Inflammatory macrophage treated with lipopolysaccharide for 4 hours (primary cell): ENCODE results near the gene ANKHD1.
"Not testable (repeated sequence)": the region's sequence is repeated elsewhere in the genome, so short reads cannot be mapped to it uniquely, and the experiment has no call there.

Source experiments
- DNase-seq: peaks from one replicate; pipeline ENCODE4 v3.0.0-alpha.2; 2020

The ANKHD1 gene

DNA sequence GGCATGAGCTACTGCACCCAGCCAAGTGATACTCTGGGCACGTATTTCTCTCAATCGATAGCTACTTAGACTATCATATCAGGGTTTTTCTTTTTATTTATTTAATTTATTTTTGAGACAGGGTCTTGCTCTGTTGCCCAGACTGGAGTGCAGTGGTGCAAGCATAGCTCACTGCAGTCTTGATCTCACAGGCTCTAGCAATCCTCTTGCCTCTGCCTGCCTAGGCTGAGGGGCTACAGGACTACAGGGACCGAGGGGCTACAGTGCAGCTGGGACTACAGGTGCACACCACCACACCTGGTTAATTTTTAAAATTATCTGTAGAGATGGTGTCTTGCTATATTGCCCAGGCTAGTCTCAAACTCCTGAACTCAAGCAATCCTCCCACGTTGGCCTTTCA lies 20.3 kb upstream of the ANKHD1 start:
- DNase-seq: no peak

DNA sequence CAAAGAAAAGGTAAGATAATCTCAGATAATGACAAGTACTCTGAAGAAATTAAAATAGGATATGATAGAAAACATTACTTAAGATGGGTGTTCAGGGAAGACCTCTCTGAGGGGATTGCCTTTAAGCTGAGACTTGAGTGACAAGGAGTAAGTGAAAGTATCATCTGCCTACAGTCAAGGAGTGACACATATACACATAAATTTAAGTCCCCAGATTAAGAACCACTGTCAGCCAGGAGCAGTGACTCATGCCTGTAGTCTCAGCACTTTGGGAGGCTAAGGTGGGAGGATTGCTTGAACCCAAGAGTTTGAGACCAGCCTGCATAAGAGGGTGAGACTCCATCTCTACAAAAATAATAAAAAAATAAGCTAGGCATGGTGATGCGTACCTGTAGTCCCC lies 19.7 kb upstream of the ANKHD1 start:
- DNase-seq: no peak

DNA sequence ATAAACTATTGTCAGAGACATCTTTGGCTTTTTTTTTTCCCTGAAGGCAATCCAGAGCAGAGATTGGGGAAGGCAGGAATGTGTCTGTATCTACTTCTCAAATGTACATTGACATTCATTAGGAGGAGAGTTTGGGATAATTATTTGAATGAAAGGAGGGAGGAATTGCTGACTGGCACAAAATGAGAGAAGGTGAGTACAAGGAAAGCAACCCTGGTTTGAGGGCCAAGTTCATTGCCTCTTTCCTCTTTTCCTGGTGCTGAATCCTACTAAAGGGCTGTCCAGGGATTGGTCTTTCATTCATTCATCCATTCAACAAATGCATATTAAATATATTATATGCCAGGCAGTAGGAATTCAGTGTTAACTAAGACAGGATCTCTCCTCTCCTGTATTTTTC lies 18.8 kb upstream of the ANKHD1 start:
- DNase-seq: no peak

DNA sequence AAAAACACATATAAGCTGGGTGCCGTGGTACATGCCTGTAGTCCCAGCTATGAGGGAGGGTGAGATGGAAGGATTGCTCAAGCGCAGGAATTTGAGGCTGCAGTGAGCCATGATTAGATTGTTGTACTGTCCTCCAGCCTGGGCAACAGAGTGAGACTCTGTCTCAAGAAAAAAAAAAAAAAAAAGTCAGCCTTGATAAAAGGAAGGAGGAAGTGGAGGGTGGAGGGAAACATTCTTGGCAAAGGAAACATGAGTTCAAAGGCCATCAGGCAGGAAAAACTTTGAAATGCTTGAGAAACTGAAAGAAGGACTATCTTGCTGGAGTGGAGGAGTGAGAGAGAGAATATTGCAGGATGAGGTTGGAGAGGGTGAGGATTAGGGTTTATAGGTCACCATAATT lies 18.3 kb upstream of the ANKHD1 start:
- DNase-seq: peak; percentile 6

DNA sequence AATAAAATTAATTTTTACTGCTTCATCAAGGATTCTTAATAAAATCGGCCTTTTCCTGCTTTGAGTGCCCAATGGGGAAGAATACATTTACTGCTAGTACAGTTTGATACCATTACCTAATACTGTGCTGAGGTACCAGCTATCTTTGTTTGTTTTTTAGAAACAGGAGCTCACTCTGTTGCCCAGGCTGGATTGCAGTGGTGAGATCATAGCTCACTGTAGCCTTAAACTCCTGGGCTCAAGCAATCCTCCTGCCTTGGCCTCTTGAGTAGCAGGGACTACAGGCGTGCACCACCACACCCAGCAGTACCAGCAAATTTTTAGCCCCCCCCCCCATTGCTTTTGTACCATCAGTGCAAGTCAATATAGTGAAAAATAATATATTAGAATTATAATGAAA lies 13.6 kb upstream of the ANKHD1 start:
- no peak for DNase-seq

DNA sequence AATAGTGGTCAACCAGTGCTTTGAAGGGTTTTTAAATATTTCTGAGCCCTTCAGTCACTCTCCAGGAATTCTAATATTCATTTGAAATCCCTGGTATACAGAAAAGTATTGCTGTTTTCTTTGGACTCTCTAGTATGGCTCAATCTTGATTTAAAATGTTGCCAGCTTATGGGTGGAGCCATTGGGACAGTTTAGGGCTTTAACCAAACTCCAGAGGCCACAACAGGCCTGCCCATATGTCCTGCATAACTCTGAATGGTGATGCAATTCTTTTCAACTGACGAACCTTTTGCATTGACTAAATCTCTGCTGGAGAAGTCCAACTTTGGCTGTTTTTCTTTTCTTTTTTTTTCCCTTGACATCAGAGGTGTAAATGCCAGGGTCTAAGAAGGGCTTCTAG lies 10.3 kb upstream of the ANKHD1 start:
- peak; percentile 54 for DNase-seq

DNA sequence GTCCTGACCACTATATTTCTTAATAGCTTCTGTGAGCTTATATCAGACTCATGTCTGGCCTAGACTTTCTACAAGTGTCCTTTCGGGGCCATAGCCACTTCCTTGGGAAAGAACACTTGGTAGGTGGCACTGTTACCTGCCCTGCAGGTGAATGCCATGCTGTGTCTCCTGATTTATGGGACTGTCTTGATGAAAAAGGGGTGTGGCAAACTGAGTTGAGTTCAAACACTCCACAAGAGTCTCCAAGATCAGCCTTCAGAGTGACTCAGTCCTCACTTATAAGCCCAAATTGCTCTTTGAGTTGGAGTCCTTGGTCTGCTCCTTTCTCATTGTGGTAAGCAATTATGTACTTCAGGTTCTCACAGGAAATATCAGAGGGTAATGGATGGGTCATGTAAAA lies 9.9 kb upstream of the ANKHD1 start:
- DNase-seq: no peak

DNA sequence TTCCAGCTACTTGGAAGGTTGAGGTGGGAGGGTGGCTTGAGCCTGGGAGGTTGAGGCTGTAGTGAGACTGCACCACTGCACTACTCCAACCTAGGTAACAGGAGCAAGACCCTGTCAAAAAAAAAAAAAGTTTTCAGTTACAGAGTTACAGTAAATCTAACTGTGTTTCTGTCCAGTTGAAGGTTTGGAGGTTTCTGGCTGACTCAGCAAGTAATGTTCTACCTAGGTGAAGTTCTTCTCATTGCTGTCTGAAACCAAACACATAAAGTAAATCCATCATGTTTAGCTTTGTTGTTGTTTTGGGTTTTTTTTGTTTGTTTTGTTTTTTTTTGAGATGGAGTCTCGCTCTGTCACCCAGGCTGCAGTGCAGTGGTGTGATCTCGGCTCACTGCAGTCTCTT lies 7.9 kb upstream of the ANKHD1 start:
- DNase-seq: no peak

DNA sequence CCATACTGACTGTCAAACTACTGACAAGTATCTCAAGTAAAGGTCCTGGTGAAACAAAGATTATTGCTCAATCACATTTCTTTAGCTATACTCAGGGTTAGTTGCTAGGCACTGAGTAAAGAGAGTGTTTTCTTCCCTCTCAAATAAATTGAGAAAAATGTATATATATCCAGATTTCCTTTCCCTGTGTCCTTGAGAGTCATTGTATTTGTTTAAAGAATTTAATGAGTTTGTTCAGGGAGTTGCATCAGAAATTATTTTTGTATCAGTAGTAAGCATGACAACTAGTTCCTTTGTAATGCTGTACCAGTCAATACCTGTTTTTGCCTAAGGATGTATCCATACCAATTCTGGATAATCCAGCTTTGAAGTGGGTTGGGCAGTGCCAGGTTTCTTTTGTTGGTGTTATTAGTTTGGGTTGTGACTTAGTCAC lies 3.2 kb upstream of the ANKHD1 start:
- no peak for DNase-seq

DNA sequence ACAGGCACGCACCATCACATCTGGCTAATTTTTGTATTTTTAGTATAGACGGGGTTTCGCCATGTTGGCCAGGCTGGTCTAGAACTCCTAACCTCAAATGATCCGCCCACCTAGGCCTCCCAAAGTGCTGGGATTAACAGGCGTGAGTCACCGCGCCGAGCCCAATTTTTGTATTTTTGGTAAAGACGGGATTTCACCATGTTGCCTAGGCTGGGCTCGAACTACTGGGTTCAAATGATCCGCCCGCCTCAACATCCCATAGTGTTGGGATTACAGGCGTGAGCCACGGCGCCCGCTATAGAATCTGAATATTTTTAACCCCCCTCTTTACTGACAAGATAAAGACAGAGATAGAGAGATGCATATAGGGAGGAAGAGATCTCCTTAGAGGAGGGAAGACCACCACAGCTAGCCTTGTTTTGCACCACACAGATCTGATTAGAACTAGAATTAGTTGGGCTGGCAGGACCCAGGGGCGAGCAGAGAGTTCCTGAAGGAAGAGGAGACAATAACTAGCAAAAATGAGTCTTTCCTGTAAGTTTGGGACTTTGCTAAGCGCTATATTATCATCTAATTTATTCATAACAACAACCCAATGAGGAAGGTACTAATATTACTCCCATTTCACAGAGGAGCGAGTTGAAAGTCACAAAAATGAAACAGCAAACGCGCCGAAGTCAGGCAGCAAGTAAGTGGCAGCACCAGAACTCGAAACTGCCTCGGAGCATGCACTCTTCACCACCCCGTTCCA lies 1.5 kb upstream of the ANKHD1 start:
- DNase-seq: no peak

DNA sequence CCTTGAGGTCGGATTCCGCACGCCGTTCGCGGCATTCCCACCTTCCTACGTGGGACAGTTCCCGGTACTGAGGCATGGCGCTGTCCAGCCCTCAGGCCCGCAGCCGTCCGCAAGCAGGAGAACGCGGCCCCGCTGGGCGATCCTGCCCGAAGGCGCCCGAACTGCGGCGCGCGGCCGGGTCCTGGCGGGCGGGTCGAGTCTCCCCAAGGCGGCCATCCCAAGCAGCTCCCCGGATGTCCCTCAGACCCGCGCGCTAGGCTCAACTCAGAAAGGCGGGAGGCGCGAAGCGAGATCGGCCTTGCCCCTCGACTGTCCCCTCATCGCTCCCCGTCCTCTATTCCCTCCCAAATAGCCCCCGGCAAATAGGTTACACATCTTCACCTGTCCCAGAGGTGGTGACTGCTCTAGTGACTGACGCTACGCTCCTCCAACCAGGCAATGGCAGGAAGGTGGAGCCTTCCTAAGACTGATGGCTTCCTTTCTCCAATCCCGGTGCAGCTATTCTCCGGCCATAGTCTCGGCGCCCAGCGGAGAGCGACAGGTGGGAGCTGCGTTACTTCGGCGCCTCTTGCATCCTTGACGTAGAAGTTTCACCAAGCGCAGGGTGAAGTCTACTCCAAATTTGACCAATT lies 787 bp upstream of the ANKHD1 start:
- DNase-seq: peak; percentile 95

DNA sequence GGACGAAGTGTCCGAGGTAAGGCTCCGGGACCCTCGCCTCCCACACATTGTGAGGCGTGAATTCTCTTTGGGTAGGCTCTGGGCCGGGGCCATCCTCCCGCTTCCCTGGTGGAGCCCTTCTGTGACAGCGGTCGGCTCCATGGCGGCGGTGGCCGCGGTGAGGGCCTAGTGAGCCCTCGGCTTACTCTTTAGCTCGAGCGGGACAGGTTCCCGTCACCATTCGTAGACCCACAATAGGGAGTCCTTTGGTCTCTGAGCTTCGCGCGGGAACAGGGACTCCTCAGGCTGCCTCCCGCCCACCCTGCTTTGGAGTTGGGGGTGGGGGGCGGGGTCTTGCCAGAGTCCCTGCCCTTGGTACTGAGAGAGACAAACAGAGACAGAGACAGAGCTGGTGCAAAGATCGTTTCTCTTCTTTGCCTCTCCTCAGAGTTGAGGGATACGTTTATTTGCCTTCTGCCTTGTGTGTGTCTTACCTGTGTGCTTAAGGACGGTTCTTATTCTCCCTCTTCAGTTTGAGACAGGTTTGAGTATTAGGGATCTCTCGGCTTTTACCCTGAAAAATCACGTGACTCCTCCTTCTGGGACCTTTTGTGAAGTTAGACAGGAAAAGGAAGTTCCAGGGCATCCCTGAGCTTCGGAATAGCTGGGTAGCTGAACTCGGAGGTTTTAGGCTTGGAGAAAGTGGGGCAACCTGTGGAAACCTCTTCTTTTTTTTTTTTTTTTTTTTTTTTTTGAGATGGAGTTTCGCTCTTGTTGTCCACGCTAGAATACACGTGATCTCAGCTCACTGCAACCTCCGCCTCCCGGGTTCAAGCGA lies 833 bp downstream of the ANKHD1 start:
- DNase-seq: peak; percentile 54

DNA sequence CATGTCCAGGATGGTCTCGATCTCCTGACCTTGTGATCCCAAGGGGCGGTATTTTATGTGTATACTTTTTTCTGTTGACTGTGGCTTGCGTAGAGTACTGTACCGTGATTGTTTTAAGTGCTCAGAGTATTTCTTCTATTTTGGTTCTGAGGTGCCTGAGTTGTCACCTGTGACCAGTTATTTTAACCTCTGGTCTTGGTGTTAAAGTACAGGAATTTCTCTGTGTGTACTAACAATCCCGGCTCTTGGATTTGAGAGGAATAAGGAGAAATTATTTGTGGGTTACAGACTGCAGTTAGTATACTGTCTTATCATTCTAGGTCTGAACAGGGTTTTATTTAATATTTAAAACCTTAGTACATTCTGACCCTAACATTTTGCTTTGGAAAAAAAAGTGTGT lies 2.0 kb downstream of the ANKHD1 start:
- DNase-seq: no peak

DNA sequence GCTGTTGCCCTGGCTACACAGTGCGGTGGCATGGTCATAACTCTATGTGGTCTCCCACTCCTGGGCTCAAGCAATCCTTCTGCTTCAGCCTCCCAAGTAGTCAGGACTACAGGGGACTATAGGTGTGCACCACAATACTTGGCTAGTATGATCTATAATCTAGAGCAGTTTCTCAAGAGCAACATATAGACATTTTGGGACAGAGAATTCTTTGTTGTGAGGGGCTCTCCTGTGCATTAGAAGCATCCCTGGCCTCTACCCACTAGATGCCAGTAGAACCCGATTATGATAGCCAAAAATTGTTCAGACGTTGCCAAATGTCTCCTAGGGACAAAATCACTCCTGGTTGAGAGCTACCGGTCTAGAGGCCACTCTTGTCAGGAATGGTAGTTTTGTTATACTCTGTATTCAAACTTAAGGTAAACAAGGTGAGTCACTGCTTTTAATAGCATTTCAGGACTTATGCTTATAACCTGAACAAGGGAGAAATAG lies 7.2 kb downstream of the ANKHD1 start:
- no peak for DNase-seq

DNA sequence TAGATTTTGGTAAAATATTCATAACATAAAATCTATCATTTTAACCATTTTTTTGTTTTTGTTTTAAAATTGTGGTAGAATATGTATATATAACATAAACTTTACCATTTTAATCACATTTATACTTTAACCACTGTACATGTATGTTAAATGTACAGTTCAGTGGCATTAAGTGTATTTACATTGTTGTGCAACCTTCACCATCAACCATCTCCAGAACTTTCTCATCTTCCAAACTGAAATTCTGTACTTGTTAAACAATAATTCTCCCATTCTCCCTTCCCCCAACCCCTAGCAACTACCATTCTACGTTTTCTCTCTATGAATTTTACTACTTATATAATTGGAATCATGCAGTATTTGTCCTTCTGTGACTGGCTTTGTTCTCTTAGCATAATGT lies 11.6 kb downstream of the ANKHD1 start:
- DNase-seq: no peak

DNA sequence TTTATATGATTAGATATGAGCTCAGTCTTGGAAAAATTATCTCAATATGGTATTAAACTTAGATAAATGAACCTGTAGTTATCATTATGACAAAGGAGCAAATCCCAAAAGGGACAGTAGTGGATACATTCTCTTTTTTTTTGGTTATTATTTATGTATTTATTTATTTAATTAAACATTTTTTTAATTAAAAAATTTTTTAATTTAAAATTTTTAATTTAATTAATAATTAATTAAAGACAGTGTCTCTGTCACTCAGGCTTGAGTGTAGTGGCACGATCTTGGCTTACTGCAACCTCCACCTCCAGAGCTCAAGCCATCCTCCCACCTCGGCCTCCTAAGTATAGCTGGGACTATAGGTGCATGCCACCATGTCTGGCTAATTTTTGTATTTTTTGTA lies 15.6 kb downstream of the ANKHD1 start:
- DNase-seq: no peak

DNA sequence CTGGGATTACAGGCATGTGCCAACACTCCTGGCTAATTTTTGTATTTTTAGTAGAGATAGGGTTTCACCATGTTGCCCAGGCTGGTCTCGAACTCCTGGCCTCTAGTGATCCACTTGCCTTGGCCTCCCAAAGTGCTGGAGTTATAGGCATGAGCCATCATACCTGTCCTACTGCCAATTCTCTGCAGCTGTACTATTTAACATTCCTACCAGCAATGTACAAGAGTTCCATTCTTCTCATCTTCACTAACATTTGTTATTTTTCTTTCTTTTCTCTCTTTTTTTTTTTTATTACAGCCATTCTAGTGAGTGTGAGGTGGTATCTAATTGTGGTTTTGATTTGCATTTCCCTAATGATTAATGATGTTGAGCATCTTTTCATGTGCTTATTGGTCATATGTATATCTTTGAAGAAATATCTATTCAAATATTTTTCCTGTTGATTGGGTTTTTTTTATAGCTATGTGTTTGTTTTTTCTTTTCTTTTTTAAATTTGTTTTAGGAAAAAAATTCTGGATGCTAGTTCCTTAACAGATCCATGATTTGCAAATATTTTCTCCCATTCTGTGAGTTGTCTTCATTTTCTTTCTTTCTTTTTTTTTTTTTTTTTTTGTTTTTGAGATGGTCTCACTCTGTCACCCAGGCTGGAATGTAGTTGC lies 17.4 kb downstream of the ANKHD1 start:
- DNase-seq: no peak

DNA sequence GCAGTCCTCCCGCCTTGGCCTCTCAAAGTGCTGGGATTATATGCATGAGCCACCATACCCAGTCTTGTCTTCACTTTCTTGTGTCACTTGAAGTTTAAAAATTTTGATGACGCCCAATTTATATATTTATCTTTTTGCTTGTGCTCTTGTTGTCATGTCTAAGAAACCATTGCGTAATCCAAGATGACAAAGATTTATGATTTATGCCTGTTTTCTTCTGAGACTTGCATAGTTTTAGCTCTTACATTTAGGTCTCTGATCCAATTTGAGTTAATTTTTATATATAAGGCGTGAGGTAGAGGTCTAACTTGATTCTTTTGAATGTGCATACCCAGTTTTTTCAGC lies 18.6 kb downstream of the ANKHD1 start:
- DNase-seq: peak; percentile 34

DNA sequence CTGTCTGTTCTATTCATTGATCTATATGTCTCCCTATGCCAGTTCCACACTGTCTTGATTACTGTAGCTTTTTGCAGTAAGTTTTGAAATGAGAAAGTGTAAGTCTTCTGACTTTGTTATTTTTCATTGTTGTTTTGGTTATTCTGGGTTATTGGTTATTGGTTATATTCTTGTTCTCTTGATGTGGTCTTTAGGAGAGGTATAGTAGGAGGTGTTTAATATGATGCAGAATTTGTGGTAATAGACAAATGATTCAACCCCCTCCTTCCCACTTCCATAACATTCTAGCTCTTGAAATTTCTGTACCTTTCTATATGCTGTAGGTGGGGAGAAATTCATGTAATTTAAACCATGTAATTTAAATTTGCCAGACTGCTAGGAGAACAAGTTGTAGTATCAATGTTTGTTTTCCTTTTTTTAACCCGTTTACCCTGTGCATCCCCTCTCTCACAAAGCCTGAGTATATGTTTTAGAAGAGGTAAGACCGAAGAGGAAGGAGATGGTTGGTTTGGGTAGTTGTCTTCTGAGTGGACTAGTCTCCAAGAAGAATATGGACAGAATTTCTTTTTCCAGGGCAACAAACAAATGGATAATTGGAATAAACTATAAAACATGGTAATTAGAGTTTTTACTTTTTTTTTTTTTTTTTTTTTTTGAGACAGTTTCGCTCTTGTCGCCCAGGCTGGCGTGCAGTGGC lies 19.2 kb downstream of the ANKHD1 start:
- DNase-seq: no peak

DNA sequence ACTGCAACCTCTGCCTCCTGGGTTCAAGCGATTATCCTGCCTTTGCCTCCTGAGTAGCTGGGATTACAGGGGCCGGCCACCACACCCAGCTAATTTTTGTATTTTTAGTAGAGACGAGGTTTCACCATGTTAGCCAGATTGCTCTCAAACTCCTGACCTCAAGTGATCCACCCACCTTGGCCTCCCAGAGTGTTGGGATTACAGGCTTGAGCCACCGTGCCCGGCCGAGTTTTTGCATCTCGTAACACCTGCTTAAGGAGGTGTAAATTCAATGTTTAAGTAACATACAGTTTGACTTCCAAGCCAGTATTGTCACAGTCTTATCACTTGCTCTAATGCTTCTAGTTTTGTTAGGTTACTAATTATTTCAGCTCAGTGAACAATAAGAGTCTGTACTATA lies 19.7 kb downstream of the ANKHD1 start:
- DNase-seq: not testable (repeated sequence)

DNA sequence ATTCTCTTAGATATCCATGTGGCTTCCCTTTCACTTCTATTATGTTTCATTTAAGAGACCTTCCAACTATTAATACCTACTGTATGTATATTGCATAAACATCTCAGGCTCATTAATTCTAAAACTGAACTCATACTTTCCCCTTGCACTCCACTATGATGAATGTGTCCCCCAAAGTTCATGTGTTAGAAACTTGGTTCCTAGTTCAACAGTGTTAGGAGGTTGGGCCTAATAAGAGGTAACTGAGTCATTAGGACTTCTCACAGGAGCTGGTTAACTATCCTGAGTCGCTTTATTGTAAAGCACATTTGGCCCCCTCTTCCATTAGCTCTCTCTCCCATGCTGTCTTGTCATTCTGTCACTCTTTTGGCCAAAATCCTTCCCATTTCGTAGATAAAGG lies 22.0 kb downstream of the ANKHD1 start:
- DNase-seq: no peak

DNA sequence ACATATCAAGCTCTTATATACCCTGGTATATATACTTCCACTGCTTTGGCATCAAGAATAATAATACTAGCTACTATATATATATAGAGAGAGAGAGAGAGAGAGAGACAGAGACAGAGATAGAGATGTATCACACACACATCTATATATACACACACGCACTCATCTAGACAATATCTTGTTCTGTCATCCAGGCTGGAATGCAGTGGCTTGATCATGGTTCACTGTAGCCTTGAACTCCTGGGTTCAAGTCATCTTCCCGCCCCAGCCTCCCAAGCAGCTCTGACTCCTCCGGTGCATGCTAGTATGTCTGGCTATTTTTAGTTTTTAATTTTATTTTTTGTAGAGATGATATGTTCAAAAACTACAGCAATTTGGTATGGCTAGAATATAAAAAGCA lies 22.5 kb downstream of the ANKHD1 start:
- no peak for DNase-seq

DNA sequence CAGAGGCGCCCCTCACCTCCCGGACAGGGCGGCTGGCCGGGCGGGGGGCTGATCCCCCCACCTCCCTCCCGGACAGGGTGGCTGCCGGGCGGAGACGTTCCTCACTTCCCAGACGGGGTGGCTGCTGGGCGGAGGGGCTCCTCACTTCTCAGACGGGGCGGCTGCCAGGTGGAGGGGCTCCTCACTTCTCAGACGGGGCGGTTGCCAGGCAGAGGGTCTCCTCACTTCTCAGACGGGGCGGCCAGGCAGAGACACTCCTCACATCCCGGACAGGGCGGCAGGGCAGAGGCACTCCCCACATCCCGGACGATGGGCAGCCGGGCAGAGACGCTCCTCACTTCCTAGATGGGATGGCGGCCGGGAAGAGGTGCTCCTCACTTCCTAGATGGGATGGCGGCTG lies 26.1 kb downstream of the ANKHD1 start:
- DNase-seq: not testable (repeated sequence)
